ENCODE results near the gene EXOSC2.

- no peak for TF ChIP-seq ATAD3A (CRISPR knock-in tag; IDR thresholded peaks at IDR 0.05)
- TF ChIP-seq TAF1 (CRISPR knock-in tag; IDR thresholded peaks at IDR 0.05) = no peak
- TF ChIP-seq ZNF121 (CRISPR knock-in tag; IDR thresholded peaks at IDR 0.05) = no peak
Observed at GRCh38 chr9:130728721-130729120, 35.1 kb downstream of the EXOSC2 start.
